BLaER1 treated with 17β-estradiol and CSF1 and Interleukin-3, amounts not matched to agents 10 nM and 100 nM (cell line): ENCODE data around the gene HNRNPLL.
A peak's percentile ranks its signal among the peaks of the same experiment; 100 is the strongest.

Source experiments
- H3K27ac ChIP-seq, 11 experiments: shearing (Covaris generic); formaldehyde crosslinking; 2 replicates each; pipeline ENCODE4 v1.8.1; 2022
- H3K27me3 ChIP-seq, 11 experiments: shearing (Covaris generic); formaldehyde crosslinking; 2 replicates each; pipeline ENCODE4 v1.8.1; 2022
- H3K36me3 ChIP-seq, 11 experiments: shearing (Covaris generic); formaldehyde crosslinking; 2 replicates each; pipeline ENCODE4 v1.8.1; 2022
- H3K4me1 ChIP-seq, 10 experiments: shearing (Covaris generic); formaldehyde crosslinking; 2 replicates each; pipeline ENCODE4 v1.8.1; 2022
- H3K4me2 ChIP-seq, 11 experiments: shearing (Covaris generic); formaldehyde crosslinking; 2 replicates each; pipeline ENCODE4 v1.8.1; 2022
- H3K4me3 ChIP-seq, 10 experiments: shearing (Covaris generic); formaldehyde crosslinking; 2 replicates each; pipeline ENCODE4 v1.8.1; 2022
- H3K9ac ChIP-seq, 11 experiments: shearing (Covaris generic); formaldehyde crosslinking; 2 replicates each; pipeline ENCODE4 v1.8.1; 2022
- H3K9me3 ChIP-seq, 11 experiments: shearing (Covaris generic); formaldehyde crosslinking; replicated peaks in 1 of 11; 2 replicates each; pipeline ENCODE4 v1.8.1; 2022
- H4K20me1 ChIP-seq, 11 experiments: shearing (Covaris generic); formaldehyde crosslinking; 2 replicates each; pipeline ENCODE4 v1.8.1; 2022
- Cebpa-rat ChIP-seq, 11 experiments: shearing (Covaris generic); IDR thresholded peaks; 2 replicates each; pipeline ENCODE4 v1.8.1; 2022

HNRNPLL gene

DNA sequence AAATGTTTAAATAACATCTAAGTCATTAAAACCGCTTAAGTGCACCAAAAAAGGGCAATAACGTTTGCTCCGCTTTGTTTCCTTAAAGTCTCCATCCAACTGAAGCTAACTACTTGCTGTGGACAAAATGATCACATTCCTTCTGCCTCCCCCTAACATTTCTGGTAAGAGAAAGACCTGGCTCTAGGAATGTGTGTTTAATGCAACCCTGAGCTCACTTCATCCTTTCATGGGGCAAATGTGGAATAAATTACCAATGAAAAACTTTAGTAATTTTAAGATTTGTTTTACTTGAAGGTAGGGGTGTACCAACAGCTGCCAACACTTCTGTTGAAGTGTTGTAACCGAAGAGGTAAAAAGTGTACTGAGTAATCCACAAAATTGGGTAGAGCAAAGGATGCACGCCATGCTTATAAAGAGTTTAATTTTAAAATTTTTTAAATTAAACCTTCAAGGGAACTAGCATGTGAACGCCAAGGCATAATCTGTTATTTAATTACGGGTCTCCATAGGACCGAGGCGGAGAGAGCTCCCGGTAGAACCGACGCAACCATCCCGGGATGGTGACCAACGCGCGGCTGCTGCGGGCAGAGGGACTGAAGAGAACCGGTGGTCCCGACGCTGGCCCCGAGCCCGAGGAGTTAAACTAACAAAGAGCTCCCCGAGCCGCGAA lies 1.1 kb downstream of the HNRNPLL start:
- Histone ChIP-seq H3K4me2 (peak overlapping the region; percentile 82 to 95 (median 90)), H3K4me3 (peak overlapping the region; percentile 68 to 92 (median 82)), H4K20me1 (peaks cover 25 to 57% (median 45%) of the 10 kb centered on the region in 11 experiments; a peak in 20 of 22 replicates), H3K27me3 (peaks cover 47 to 85% (median 66%) of the 10 kb centered on the region in 11 experiments), H3K27ac (peak overlapping the region in 10 of 11 experiments; percentile 67 to 86 (median 80); a peak in 21 of 22 replicates), H3K36me3 (no peaks in the 10 kb centered on the region), H3K4me1 (peaks cover 20 to 54% (median 42%) of the 10 kb centered on the region in 10 experiments), H3K9ac (peak overlapping the region; percentile 76 to 91 (median 83)), H3K9me3 (no peaks in the 10 kb centered on the region)
- TF ChIP-seq Cebpa-rat (IDR thresholded peaks at IDR 0.05), result no peak

DNA sequence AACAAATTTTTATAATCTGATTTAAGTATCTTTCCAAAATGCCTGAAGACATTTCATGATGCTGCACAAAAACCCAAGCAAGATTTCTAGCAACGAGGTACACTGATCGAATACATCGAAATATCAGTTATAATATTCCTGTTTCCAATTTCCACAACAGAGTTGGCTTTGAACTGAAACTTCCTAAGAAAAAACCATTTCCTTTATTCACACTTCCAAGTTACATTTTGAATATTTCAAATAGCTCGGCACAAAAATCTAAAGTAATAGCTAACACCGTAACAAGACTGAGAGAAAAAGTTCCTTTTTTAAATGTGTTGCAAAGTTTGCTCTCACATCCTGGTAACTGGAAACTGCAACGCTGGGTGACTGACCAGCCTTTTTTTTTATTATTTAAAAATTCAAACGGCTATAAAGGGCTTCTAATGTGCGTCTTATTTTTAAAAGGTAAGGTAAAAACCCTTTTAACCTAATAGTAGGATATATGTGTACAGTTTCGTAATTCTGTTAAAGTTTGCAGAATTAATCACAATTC lies 1.7 kb downstream of the HNRNPLL start:
- Histone ChIP-seq H3K27ac (no peak overlapping the region), H3K9ac (peak overlapping the region in 4 of 11 experiments; percentile 88 to 91 (median 90); a peak in 5 of 22 replicates), H3K4me1 (peaks cover 20 to 48% (median 39%) of the 10 kb centered on the region in 10 experiments), H3K36me3 (no peaks in the 10 kb centered on the region), H3K9me3 (no peaks in the 10 kb centered on the region), H4K20me1 (peaks cover 25 to 63% (median 41%) of the 10 kb centered on the region in 11 experiments; a peak in 20 of 22 replicates), H3K4me3 (peak overlapping the region in 9 of 10 experiments; percentile 72 to 92 (median 82); a peak in 14 of 20 replicates), H3K27me3 (peaks cover 41 to 79% (median 60%) of the 10 kb centered on the region in 11 experiments), H3K4me2 (peak overlapping the region; percentile 82 to 95 (median 90); a peak in 21 of 22 replicates)
- TF ChIP-seq Cebpa-rat (IDR thresholded peaks at IDR 0.05), result no peak

- no peak overlapping the region; a peak in 1 of 22 replicates for H3K9ac ChIP-seq
- H3K27me3 ChIP-seq, result peaks cover 35 to 73% (median 54%) of the 10 kb centered on the region in 11 experiments
- peaks cover 19 to 45% (median 34%) of the 10 kb centered on the region in 10 experiments for H3K4me1 ChIP-seq
- peaks cover 25 to 63% (median 36%) of the 10 kb centered on the region in 11 experiments; a peak in 20 of 22 replicates for H4K20me1 ChIP-seq
- H3K27ac ChIP-seq, result no peak overlapping the region
- no peak for TF ChIP-seq Cebpa-rat (IDR thresholded peaks at IDR 0.05)
- no peaks in the 10 kb centered on the region for H3K9me3 ChIP-seq
- peak overlapping the region; percentile 3 to 94 (median 89); a peak in 17 of 22 replicates for H3K4me2 ChIP-seq
- 0 out of 20 replicates have a peak overlapping the region, but pooled peaks of 1 of the 10 experiments have one; percentile 84 for H3K4me3 ChIP-seq
- no peaks in the 10 kb centered on the region for H3K36me3 ChIP-seq
Measured at GRCh38 chr2:38600242-38600891, 2.4 kb downstream of the HNRNPLL start.

GRCh38 chr2:38599706-38600105 lies 3.0 kb downstream of the HNRNPLL start:
- Histone ChIP-seq H3K4me2 (peak overlapping the region in 1 of 11 experiments; percentile 92; a peak in 1 of 22 replicates), H3K4me3 (no peak overlapping the region), H3K36me3 (no peaks in the 10 kb centered on the region), H3K4me1 (peaks cover 22 to 46% (median 38%) of the 10 kb centered on the region in 10 experiments), H3K9ac (no peak overlapping the region), H4K20me1 (peaks cover 25 to 66% (median 36%) of the 10 kb centered on the region in 11 experiments; a peak in 20 of 22 replicates), H3K27me3 (peaks cover 31 to 66% (median 47%) of the 10 kb centered on the region in 11 experiments), H3K9me3 (no peaks in the 10 kb centered on the region), H3K27ac (no peak overlapping the region)
- no peak for TF ChIP-seq Cebpa-rat (IDR thresholded peaks at IDR 0.05)

DNA sequence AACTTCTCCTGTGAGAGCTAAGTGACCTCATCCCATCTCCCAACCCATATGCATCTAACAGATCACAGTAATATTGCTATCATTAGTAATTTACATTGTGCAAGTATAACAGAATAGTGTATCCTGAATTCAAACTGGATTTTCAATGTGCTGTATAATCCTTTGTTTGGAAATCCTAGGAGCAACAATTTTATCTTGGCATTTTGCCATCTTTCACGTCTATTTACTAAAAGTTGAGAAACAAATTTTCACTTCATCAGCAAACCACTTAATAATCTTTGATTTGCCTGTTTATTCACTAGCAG lies 3.8 kb downstream of the HNRNPLL start:
- peaks cover 24 to 70% (median 36%) of the 10 kb centered on the region in 11 experiments; a peak in 20 of 22 replicates for H4K20me1 ChIP-seq
- no peaks in the 10 kb centered on the region for H3K36me3 ChIP-seq
- H3K9ac ChIP-seq, result no peak overlapping the region
- no peak overlapping the region for H3K27ac ChIP-seq
- TF ChIP-seq Cebpa-rat (IDR thresholded peaks at IDR 0.05), result no peak
- H3K9me3 ChIP-seq, result no peaks in the 10 kb centered on the region
- H3K27me3 ChIP-seq, result peaks cover 27 to 58% (median 40%) of the 10 kb centered on the region in 11 experiments
- H3K4me3 ChIP-seq, result no peak overlapping the region
- H3K4me2 ChIP-seq, result no peak overlapping the region
- H3K4me1 ChIP-seq, result peaks cover 22 to 44% (median 36%) of the 10 kb centered on the region in 10 experiments

GRCh38 chr2:38598200-38598990 lies 4.3 kb downstream of the HNRNPLL start:
- Histone ChIP-seq H3K9me3 (no peaks in the 10 kb centered on the region), H3K36me3 (no peaks in the 10 kb centered on the region), H3K27ac (no peak overlapping the region), H3K4me1 (peaks cover 17 to 39% (median 31%) of the 10 kb centered on the region in 10 experiments), H3K4me2 (no peak overlapping the region), H3K27me3 (peaks cover 24 to 53% (median 34%) of the 10 kb centered on the region in 11 experiments), H3K9ac (no peak overlapping the region), H4K20me1 (peaks cover 19 to 73% (median 36%) of the 10 kb centered on the region in 11 experiments; a peak in 19 of 22 replicates), H3K4me3 (no peak overlapping the region)
- TF ChIP-seq Cebpa-rat (IDR thresholded peaks at IDR 0.05), result no peak

DNA sequence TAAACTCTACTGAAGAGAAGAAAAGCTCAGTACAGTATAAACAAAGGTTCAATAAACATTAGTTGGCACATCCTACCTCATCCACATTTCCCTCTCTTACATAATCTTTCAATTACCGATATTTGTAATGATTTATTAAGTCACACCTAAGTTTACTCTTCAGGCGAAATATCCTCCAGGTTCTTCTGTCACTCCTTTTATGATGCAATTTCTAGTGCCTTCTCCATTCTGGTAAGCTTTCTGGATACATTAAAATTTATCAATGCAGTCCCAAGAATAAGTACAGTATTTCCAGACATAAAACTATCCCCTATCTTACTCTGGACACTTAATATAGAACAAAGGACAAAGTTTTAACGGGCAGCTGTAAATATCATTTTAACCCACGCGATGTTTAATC lies 5.6 kb downstream of the HNRNPLL start:
- H3K27me3 ChIP-seq, result peaks cover 18 to 42% (median 25%) of the 10 kb centered on the region in 11 experiments
- no peak overlapping the region for H3K27ac ChIP-seq
- TF ChIP-seq Cebpa-rat (IDR thresholded peaks at IDR 0.05), result no peak
- H3K36me3 ChIP-seq, result no peaks in the 10 kb centered on the region
- H3K4me2 ChIP-seq, result no peak overlapping the region
- H3K4me3 ChIP-seq, result no peak overlapping the region
- no peaks in the 10 kb centered on the region for H3K9me3 ChIP-seq
- peaks cover 11 to 35% (median 29%) of the 10 kb centered on the region in 10 experiments for H3K4me1 ChIP-seq
- H4K20me1 ChIP-seq, result peaks cover 16 to 86% (median 36%) of the 10 kb centered on the region in 11 experiments; a peak in 19 of 22 replicates
- no peak overlapping the region for H3K9ac ChIP-seq

GRCh38 chr2:38596229-38596628 lies 6.5 kb downstream of the HNRNPLL start:
- no peak overlapping the region for H3K9ac ChIP-seq
- H3K36me3 ChIP-seq, result no peaks in the 10 kb centered on the region
- H3K9me3 ChIP-seq, result no peaks in the 10 kb centered on the region
- H3K4me2 ChIP-seq, result no peak overlapping the region
- peaks cover 8 to 81% (median 29%) of the 10 kb centered on the region in 11 experiments; a peak in 19 of 22 replicates for H4K20me1 ChIP-seq
- peaks cover 9 to 33% (median 16%) of the 10 kb centered on the region in 11 experiments; a peak in 20 of 22 replicates for H3K27me3 ChIP-seq
- peaks cover 8 to 34% (median 24%) of the 10 kb centered on the region in 10 experiments for H3K4me1 ChIP-seq
- no peak overlapping the region for H3K27ac ChIP-seq
- no peak for TF ChIP-seq Cebpa-rat (IDR thresholded peaks at IDR 0.05)
- H3K4me3 ChIP-seq, result no peak overlapping the region
